HG03045 (cell line): ENCODE results near the gene ELK4.

Experiments
- ATAC-seq: cut with Tn5 transposase; IDR thresholded peaks from one replicate; pipeline ENCODE4 v1.9.1; 2021; ENCODE audit warnings: mild to moderate bottlenecking, moderate library complexity; ENCODE audit not compliant: unreplicated experiment

The ELK4 gene

DNA sequence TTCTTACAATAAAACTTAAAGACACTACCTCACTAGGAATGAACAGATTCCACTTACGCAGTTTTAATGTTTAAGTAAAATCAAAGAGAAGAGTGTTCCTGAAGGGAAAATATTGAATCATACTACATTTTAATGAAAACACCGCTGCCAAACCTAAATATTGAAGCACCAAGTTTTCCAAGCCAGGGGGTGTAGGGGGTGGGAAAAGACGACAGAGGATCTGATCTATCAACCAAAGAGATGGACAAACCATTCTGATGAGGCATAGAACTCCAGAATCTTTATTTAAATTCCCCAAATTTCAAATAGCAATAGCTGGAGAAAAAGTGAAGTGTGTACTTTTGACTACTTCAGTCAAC lies 1.2 kb downstream of the ELK4 start:
- ATAC-seq = no peak

DNA sequence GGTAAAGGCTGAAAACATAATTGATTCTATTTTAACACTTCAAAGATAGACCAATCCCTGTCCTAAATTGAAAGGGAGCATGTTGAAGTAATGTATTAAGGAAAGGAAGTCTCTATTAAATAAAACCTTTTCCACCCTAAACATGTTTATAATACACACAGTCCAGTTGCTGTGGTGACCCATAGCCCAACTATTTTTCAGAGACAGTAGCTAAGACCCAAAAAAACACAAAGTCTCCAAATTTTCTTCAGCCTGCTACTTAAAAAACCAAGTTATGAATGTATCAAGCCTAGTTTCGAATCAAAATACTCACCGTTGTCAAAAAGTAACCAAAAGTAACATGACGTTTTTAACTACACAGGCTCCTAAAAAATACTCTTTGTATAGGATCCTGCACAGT lies 1.6 kb downstream of the ELK4 start:
- ATAC-seq = no peak

DNA sequence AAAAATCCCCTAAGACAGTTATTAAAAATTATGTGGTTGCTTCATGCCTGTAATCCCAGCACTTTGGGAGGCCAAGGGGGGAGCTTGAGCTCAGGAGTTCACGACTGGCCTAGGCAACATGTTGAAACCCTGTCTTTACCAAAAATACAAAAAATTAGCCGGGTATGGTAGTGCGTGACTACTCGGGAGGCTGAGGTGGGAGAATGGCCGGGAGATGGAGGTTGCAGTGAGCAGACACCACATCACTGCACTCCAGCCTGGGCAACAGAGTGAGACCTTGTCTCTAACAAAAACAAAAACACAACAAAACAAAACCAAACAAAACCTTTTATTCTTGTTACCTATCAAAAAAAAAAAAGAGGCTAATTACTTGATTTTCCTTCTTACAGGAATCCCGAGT lies 2.1 kb downstream of the ELK4 start:
- no peak for ATAC-seq

DNA sequence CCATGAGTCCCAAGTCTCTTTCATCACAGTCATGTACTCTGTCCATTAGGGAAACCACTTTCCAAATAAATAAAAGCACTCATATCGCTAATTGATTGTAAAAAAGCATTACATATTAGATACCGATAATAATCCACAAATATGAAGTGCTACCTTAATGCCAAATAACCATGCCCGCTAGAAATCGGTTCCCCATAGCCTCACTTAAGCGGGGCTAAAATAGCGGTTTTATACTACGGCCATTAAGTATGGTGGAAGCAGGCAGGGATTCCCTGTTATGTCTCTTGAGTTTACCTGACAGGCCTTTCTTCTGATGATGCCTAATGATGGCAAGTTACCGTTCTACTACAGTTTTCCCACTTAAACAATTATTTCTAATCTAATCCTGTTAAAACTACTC lies 3.9 kb downstream of the ELK4 start:
- ATAC-seq = no peak

DNA sequence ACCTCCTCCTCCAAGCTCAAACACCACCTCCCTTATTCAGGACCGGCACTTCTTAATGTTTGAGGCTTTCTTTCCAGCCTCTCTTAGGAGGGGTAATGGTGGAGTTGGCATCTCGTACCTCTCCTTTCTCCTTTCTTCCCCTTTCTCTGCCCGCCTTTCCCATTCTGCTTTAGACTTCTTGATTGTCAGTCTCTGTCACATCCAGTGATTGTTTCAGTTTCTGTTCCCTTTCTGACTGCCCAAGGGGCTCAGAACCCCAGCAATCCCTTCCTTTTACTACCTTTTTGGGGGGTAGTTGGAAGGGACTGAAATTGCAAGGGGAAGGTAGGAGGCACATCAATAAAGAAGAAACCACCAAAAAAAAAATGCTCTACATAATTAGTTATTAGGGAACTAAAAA lies 5.6 kb downstream of the ELK4 start:
- no peak for ATAC-seq

DNA sequence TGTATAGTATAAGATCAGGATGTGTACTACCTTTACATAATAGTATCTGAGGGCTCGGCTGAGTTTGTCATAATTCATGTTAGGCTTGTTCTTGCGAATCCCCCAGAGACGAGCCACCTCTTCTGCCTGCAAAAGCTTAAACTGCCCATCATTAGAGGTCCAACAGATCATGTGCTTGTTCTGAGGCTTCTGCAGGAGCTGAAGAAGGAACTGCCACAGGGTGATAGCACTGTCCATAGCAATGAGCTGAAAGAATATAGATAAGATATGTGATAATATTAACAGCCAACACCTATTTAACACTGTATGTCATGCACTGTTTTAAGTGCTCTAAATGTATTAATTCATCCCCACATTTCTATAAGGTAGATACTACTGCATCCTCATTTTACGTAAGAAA lies 8.2 kb downstream of the ELK4 start:
- no peak for ATAC-seq

DNA sequence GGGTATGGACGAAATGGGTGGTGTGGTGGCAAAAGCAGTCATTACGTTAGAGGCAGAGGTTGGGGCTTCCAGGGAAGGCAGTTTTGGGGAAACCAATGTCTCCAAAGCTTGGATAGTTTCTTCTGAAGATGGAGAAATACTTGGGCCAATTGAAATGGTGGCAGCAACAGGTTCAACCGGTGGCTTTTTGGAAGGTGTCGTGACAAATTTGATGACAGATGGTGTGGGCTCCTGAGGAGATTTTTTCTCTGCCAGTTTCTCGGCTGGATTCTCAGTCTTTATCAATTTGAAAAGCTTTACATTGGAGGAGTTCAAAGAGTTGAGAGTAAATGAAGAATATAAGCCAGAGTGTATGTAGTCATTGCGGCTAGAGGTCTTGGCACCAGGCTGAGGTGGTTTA lies 11.5 kb downstream of the ELK4 start:
- ATAC-seq = no peak

DNA sequence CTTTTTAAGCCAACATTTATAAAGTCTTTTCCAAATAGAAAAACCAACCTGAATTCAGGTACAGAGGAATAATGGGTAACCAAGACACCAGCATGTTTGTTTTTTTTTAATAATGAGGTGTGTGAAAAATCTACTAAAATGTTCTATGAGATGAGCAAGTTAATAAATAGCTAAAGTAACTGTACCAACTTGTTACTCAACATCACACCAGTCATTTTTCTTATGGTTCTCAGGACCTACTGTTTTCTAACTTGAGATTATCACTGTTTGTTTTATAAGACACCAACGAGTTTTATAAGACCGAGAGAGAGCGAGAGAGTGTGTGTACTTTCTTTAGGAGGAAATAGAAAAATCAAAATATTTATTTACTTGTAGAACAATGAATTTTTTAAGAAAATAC lies 12.4 kb downstream of the ELK4 start:
- no peak for ATAC-seq

DNA sequence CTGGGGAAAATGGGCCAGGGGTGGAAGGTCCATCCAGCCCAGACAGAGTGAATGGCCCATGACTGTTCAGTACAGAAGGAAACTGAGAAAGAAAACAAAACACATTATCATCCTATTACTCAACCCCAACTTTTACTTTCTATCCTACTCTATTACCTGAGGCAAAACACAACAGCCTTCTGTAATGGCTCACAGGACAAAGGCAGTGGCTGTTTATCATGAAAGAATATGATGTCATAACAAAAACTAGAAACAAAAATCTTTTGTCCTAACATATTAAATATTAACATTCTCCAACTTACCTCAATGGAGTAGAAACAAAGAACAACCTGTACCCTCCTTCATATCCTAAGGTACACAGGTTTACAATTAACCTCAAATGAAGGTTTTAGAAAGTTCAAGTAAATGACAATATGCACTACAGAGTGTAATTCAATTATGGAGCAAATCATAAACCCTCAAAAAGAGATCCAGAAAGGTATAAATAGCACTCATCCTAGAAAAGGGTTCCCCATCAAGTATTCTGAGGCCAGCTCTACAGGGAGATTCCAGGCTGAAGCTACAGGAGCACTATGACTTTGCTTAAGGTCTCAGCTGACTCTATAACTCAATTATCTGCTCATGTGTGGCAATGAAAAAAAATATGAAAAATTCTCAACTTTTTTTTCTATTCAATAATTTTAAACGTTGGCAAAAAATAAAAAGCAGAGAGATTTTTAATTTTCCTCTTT lies 15.1 kb downstream of the ELK4 start:
- ATAC-seq = peak; percentile 62

DNA sequence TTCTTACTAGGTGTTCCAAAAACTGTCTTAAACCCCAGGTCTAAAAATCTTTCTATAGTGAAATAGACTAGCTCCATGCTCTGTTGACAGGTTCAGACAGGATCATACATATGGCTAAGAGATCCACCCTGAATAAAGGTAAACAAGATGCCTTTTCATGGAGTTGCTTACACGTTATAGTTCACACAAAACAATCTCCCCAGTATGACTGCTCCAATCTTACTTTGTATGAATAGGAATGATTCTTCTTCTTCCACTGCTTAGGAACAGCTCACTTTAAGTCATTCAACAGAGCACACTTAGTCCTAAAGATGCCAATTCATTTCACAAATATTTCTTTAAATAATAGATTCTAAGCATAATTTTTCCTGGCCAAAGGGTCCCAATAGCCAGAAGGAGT lies 16.0 kb downstream of the ELK4 start:
- no peak for ATAC-seq

DNA sequence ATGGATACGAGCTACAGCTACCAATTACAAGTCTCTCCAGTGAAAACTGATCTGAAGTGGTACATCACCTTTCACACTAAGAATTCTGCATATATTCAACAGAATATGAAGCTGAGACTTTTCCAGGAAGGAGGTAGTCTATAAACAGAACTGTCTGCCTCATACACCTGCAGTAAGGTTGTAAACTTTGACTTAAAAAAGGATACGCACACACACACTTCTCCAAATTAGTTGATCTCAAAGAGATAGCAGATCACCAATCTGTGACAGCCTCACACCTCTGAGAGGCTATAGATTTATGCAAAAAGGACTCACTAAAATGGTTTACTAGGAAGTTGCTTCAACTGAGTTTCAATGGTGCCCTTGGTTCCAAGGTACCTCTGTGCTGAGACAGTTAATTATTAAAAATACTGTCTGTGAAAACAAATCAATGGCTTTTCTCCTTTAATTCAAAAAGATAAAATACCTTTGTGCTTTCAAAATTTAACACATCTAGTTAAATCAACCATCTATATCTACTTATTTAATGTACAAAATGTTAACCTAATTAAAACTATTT lies 17.9 kb downstream of the ELK4 start:
- no peak for ATAC-seq

DNA sequence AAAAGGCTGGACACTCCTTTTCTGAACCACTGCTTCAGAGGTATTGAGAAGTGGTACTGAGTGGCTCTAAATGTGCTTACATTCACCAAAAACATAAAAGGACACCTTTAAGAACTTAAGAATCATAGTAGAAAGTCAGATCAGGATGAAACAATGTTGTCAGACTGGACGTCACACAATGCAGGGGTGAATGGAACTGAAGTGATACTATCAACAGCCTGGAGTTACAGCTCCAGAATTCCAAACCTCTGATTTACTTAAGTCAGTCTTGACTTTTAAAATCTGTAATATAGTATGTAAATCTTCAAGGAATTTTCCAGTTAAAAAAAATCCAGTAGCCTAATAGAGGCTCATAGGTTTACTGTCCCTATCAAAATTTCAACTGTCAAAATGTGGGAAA lies 19.3 kb downstream of the ELK4 start:
- ATAC-seq = no peak

DNA sequence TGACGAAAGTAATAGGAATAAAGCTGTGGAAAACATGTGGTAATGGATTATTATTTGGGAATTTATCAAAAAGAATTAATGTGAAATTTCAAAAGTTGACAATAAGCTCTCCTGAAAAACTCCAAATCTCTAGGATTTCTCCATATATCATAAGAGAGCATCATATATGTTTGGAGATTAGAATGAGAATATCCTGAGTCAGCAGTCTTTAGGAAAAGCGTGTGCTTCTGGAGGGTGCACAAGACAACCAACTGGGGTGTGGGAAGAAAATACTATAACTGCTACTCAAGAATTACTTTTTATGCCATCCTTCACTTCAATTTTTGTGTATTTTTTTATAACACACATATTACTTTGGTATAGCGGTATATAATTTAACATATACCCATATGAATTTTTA lies 19.7 kb downstream of the ELK4 start:
- no peak for ATAC-seq

DNA sequence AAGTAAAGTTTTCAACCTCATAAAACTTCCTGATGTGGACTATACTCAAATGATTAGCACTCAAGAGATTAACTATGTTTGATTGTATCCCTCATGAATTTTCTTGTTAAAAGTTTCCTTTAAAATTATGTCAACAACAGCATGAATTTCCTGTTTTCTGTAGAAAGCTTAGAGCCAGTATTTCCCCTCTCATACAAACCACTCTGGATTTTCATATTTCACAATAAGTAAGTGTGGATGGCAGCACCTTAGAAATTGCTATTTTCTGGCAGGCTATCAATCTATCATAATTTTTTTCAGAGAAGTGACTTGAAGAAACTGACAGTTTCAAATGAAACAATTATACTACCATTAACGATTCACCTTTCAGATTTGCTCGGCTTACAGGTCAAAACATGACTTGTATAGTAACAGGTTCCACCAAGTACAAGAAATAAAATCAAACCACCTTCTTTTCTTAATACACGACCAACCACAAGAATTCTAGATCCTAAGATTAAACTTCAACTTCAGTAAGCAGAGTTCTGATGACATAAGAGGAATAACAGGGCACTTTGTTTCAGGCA lies 20.8 kb downstream of the ELK4 start:
- no peak for ATAC-seq

DNA sequence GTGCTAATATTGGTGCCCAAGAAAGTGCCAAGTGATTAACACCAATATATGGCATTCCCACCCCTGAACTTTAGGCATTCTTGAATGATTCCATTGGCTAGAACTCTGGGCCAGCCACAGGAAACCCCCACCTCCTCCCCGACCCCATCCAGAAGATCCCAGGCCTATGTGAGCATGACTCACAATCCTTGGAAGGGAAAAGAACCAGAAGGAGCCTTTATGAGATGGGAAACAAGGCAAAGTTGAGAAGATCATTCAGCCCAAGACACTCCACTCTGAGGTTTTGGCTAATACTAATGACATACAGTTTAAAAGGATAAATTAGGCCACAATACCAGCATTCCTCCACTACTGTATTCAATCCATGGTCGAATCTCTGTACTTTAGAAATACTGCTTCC lies 21.8 kb downstream of the ELK4 start:
- no peak for ATAC-seq

DNA sequence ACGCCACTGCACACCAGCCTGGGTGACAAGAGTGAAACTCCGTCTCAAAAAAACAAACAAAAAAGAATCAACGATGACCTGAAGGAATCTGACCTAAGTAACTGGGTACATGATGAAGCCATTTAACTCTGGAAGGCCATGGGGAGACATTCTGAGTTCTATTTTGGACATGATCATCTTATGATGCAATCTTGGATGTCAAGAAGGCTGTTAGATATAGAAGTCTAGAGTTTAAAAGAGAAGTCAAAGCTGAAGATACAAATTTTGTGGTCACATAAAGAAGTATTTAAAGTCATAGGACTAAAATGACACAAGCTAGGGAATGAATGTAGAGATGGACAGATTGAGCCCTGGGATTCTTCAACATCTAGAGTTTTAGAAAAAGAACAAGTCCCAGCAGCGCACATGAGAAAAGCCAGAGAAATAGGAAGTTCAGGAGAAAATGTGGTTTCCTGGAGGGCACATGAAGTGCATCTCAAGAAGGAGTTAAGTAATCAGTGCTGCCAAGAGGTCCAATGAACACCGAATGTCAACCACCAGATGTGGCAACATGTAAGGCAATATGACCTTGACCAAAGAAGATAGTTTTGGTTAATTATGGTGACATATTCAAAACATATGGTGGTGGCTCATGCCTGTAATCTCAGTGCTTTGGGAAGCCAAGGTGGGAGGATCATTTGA lies 26.8 kb downstream of the ELK4 start:
- no peak for ATAC-seq

DNA sequence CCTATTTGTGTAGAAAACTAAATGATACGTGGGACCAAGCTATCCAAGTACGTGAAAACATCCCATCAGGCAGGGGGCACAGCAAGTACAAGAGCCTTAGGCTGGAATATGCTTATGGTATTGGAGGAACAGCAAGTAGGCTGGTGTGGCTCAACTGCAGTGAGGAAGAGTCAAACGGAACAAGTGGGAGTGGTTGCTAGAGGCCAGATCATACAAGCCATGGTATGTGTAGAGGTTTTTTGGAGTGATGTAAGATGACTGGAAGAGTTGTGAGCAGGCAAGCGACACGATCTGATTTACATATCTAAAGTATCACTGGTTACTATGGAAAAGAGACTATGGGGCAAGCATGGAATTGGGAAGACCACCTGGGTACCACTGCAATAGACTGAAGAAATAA lies 27.8 kb downstream of the ELK4 start:
- no peak for ATAC-seq

DNA sequence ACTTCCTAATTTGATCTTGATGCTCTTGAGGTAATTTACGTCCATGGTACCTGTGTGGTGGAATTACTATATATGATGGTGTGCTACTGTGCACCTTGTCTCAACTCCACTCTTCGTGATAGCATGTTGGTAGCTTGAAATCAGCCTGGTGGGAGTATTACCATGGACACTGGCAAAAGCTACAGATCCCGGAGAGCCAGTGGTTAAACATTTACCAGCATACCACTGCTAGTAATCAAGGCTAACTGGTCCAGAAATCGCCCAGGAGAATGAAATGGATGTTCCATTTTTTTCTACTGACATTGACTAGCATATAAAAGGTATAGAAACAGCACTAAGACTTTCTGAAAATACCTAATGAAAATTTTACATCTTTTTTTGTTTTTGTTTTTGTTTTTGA lies 30.6 kb downstream of the ELK4 start:
- no peak for ATAC-seq

DNA sequence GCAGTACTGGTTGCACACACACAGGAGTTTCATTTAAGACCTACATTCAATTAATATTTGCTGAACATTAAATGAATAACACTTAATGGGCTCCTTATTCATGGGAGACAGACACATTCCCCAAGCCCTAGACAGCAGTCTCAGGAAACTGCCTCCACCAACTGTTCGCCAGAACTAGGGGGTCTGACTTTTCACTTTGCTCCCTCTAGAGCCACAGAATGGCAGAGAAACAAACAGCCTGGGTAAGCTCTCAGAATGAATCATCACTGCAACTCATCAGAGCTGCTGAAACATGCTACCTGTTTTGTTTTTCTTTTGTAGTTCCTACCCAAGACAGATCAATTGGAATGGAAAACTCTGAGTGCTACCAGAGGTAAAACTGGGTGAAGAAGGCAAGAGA lies 31.7 kb downstream of the ELK4 start:
- peak; percentile 54 for ATAC-seq

DNA sequence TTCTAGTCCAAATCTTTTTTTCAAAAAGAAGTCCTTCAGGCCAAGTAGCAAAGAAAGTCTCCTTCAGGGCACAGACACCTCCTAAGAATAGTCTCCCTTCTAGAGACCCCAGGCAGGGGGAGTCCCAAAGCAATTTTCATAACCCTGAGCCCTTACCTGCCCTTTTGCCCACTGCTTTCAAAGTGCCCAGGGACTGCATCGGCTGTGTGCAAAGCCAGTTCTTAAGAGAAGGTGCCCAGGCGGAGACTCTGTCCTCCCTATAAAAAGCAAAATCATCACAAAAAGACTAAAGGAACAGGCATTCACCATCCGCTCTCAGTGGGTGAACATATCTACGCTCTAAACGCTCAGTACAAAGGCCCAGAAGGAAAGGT lies 32.2 kb downstream of the ELK4 start:
- no peak for ATAC-seq

DNA sequence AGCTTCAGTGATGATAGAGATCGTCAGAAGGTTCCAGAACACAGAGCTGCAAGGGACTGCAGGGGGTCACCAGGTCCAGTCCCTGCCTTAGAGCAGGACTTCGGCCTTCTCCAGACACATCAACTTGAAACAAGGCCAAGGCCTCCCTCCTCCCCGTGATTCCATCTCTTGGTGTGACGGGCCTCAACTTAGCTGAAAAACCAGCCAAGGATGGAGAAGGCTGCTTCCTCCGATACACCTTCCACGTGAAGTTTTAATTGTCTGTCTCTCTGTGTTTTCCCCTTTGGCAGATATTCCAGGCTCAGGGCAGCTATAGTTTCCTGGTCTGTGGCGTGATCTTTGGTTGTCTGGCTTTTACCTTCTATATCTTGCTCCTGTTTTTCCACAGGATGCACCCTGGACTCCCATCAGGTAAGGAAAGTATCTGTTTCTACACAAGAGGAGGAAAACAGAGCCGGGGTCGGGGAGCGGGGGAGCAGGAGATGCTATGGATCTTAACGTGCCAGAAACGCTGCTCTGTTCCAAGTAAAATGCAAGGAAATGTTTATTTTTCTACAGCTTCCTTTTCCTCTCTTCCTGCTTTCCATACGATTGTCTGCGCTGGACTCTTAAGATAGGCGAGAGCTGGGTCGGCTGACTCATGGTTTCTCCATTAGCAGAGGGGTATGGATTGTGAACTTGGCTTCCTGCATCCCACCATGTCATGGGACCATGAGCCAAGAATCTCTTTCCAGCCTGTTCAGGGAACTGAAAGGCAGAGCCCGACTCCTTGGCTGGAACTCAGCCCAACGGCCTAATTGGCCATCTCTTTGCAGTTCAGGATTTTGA lies 32.8 kb downstream of the ELK4 start:
- ATAC-seq = no peak
